ENCODE measurements around the gene SKP2. TPM values are rescaled to one million over a fixed set of nuclear protein-coding genes. Genes with fewer than 3 reads are reported as not detected.

Gene SKP2
- total and polyA plus RNA-seq, 4 donors: 4.6 to 28.2 (median 15.4) TPM

- Histone ChIP-seq H3K36me3 (ENCODE audit: control insufficient read depth in 4 of 4, insufficient read depth in 3 of 4, low read depth in 1 of 4, low read length in 3 of 4) (peaks cover 0 to 23% (median 16%) of the 10 kb centered on the region in 4 donors), H3K4me1 (ENCODE audit: control insufficient read depth in 4 of 4, insufficient read depth in 4 of 4, low read length in 3 of 4) (peaks cover 0 to 3% (median 0%) of the 10 kb centered on the region in 4 donors), H3K9me3 (ENCODE audit: control insufficient read depth in 4 of 4, low read length in 3 of 4) (no peaks in the 10 kb centered on the region), H3K27me3 (ENCODE audit: control insufficient read depth in 4 of 4, insufficient read depth in 4 of 4, low read length in 3 of 4) (no peaks in the 10 kb centered on the region), H3K4me3 (ENCODE audit: low read depth in 1 of 3, low read length in 3 of 3) (no peak overlapping the region), H3K27ac (ENCODE audit: low read depth in 1 of 2, low read length in 2 of 2) (no peak overlapping the region), H3K9ac (ENCODE audit: low read depth in 1 of 2, low read length in 2 of 2) (no peak overlapping the region)
- no peak for DNase-seq (ENCODE audit: low spot score)
- TF ChIP-seq ATF3 (IDR thresholded peaks at IDR 0.05) (no peak), SP1 (IDR thresholded peaks at IDR 0.05) (peak; percentile 79), CTCF (IDR thresholded peaks at IDR 0.05; ENCODE audit: low read depth, low read length, missing input control) (no peak), HNF4G (IDR thresholded peaks at IDR 0.05) (peak; percentile 73), RAD21 (IDR thresholded peaks at IDR 0.05) (peak in 1 of 2 donors; percentile 31), HNF4A (conservative IDR thresholded peaks at IDR 0.05) (peak; percentile 84 to 91), RXRA (IDR thresholded peaks at IDR 0.05) (peak in 1 of 2 donors; percentile 38)
- WGBS: 88% methylated on average over 7 of the region's 7 CpGs
These were observed 12.8 kb upstream of the SKP2 start for GRCh38 chr5:36138900-36139683.

GRCh38 chr5:36145311-36145710 lies 6.6 kb upstream of the SKP2 start:
- no peak for DNase-seq (ENCODE audit: low spot score)
- 95% methylated on average over 4 of the region's 4 CpGs for WGBS
- H3K27me3 ChIP-seq (ENCODE audit: control insufficient read depth in 4 of 4, insufficient read depth in 4 of 4, low read length in 3 of 4): no peaks in the 10 kb centered on the region
- no peak for TF ChIP-seq RAD21 (IDR thresholded peaks at IDR 0.05)
- no peak for TF ChIP-seq HNF4G (IDR thresholded peaks at IDR 0.05)
- no peak for TF ChIP-seq EGR1 (IDR thresholded peaks at IDR 0.05; ENCODE audit: low read depth in 2 of 2)
- TF ChIP-seq TAF1 (conservative IDR thresholded peaks at IDR 0.05): no peak
- no peak for TF ChIP-seq SP1 (IDR thresholded peaks at IDR 0.05)
- TF ChIP-seq GABPA (IDR thresholded peaks at IDR 0.05 in 1 of 2, conservative IDR thresholded peaks at IDR 0.05 in 1 of 2): no peak
- no peak for TF ChIP-seq RXRA (IDR thresholded peaks at IDR 0.05)
- TF ChIP-seq CTCF (IDR thresholded peaks at IDR 0.05; ENCODE audit: low read depth, low read length, missing input control): no peak
- TF ChIP-seq FOXA2 (IDR thresholded peaks at IDR 0.05): no peak
- TF ChIP-seq YY1 (IDR thresholded peaks at IDR 0.05): no peak
- no peak for TF ChIP-seq MAX (IDR thresholded peaks at IDR 0.05)
- TF ChIP-seq ATF3 (IDR thresholded peaks at IDR 0.05): no peak
- TF ChIP-seq ZBTB33 (IDR thresholded peaks at IDR 0.05): no peak
- no peak for TF ChIP-seq FOXA1 (IDR thresholded peaks at IDR 0.05)
- no peak for TF ChIP-seq NR2F2 (IDR thresholded peaks at IDR 0.05)
- H3K4me3 ChIP-seq (ENCODE audit: low read depth in 1 of 3, low read length in 3 of 3): no peak overlapping the region
- no peak overlapping the region for H3K27ac ChIP-seq (ENCODE audit: low read depth in 1 of 2, low read length in 2 of 2)
- peaks cover 0 to 8% (median 1%) of the 10 kb centered on the region in 4 donors for H3K36me3 ChIP-seq (ENCODE audit: control insufficient read depth in 4 of 4, insufficient read depth in 3 of 4, low read depth in 1 of 4, low read length in 3 of 4)
- H3K4me1 ChIP-seq (ENCODE audit: control insufficient read depth in 4 of 4, insufficient read depth in 4 of 4, low read length in 3 of 4): peaks cover 2 to 4% (median 2%) of the 10 kb centered on the region in 4 donors
- no peak overlapping the region for H3K9ac ChIP-seq (ENCODE audit: low read depth in 1 of 2, low read length in 2 of 2)
- no peaks in the 10 kb centered on the region for H3K9me3 ChIP-seq (ENCODE audit: control insufficient read depth in 4 of 4, low read length in 3 of 4)
